HCT116 (cell line): ENCODE measurements around the gene ITK. TPM values are rescaled to one million over a fixed set of nuclear protein-coding genes. Genes with fewer than 3 reads are reported as not detected.

Experiments used
- ATAC-seq: fragments of 200-7000 bp; cut with Tn5 transposase; 2 replicates; pipeline ENCODE4 v1.9.1; 2020; ENCODE audit warnings: mild to moderate bottlenecking, moderate library complexity
- BruUV-seq: library from RNA; stranded (reverse); fragments of 400-500 nt; replicated peaks from 2 replicates; lab custom pipeline; 2021; lab: Mats Ljungman, UMichigan
- CTCF ChIA-PET: fragments of 300-600 bp; sonication (Branson Sonifier 250); formaldehyde crosslinking; loops from one replicate; lab custom pipeline; 2021; ENCODE audit warnings: antibody characterized with exemption; lab: Charles Lee
- POLR2A ChIA-PET: fragments of 300-600, 350-600 bp; sonication (Branson Sonifier 250); formaldehyde crosslinking; loops from one replicate; lab custom pipeline; 2021; ENCODE audit warnings: antibody characterized with exemption; lab: Charles Lee
- RAD21 ChIA-PET, 2 experiments: fragments of 300-600 bp; sonication (Branson Sonifier 250); formaldehyde crosslinking; loops; one replicate each; lab custom pipeline; 2023; ENCODE audit warnings: low total read pairs in 2 of 2; ENCODE audit not compliant: uncharacterized antibody in 2 of 2, unreplicated experiment in 2 of 2, low non-redundant PET in 1 of 2; lab: Charles Lee
- DNase-seq: peaks from one replicate; pipeline ENCODE4 v3.0.0-alpha.2; 2010; ENCODE audit warnings: low read depth, low spot score
- H2AFZ ChIP-seq: fragments of 200-600 bp; shearing (Covaris generic), sonication (generic); 2 replicates; pipeline ENCODE4 v1.6.1; 2017; ENCODE audit warnings: low read depth, mixed run types, mixed read lengths, antibody characterized with exemption, low read length; ENCODE audit not compliant: poor library complexity, severe bottlenecking
- H3K27ac ChIP-seq: 2 replicates; pipeline ENCODE4 v1.5.1; 2012; ENCODE audit warnings: low read depth, low read length
- H3K27me3 ChIP-seq: fragments of 200-600 bp; sonication (generic); 2 replicates; pipeline ENCODE4 v1.6.1; 2016; ENCODE audit warnings: mixed run types, low read length, mixed read lengths; ENCODE audit not compliant: insufficient read depth
- H3K36me3 ChIP-seq, 2 experiments: fragments of 200-500 bp in 1 of 2; fragments of 200-600 bp in 1 of 2; sonication (Bioruptor generic) in 1 of 2; sonication (generic) in 1 of 2; 2 replicates each; pipeline versions ENCODE4 v1.5.1 to v1.6.1; 2014 to 2016; ENCODE audit warnings: low read length in 2 of 2, inconsistent platforms in 1 of 2, mixed read lengths in 1 of 2, mixed run types in 1 of 2; ENCODE audit not compliant: insufficient read depth in 2 of 2, control insufficient read depth in 1 of 2
- H3K4me1 ChIP-seq, 2 experiments: fragments of 200-600 bp in 1 of 2; sonication (generic) in 1 of 2; 2 replicates each; pipeline versions ENCODE4 v1.5.1 to v1.6.1; 2012 to 2017; ENCODE audit warnings: low read length in 2 of 2, inconsistent platforms in 1 of 2, mild to moderate bottlenecking in 1 of 2, mixed read lengths in 1 of 2, mixed run types in 1 of 2, moderate library complexity in 1 of 2; ENCODE audit not compliant: insufficient read depth in 2 of 2, control insufficient read depth in 1 of 2
- H3K4me2 ChIP-seq: fragments of 200-600 bp; sonication (generic); 2 replicates; pipeline ENCODE4 v1.6.1; 2017; ENCODE audit warnings: mixed run types, low read length, mixed read lengths
- H3K4me3 ChIP-seq, 2 experiments: fragments of 200-600 bp in 1 of 2; sonication (generic) in 1 of 2; replicated peaks in 1 of 2; 2 replicates each; pipeline ENCODE4 v1.5.1; 2011 to 2016; ENCODE audit warnings: low read length in 2 of 2, control low read depth in 1 of 2, low read depth in 1 of 2, mild to moderate bottlenecking in 1 of 2, mixed read lengths in 1 of 2, mixed run types in 1 of 2
- H3K79me2 ChIP-seq: fragments of 200-600 bp; sonication (generic); 2 replicates; pipeline ENCODE4 v1.6.1; 2017; ENCODE audit warnings: mild to moderate bottlenecking, mixed run types, low read length, moderate library complexity, mixed read lengths; ENCODE audit not compliant: insufficient read depth
- H3K9ac ChIP-seq: fragments of 200-600 bp; sonication (generic); 2 replicates; pipeline ENCODE4 v1.6.1; 2016; ENCODE audit warnings: low read length, mixed read lengths
- H3K9me2 ChIP-seq: fragments of 200-600 bp; sonication (generic), shearing (Covaris generic); 2 replicates; pipeline ENCODE4 v1.6.1; 2017; ENCODE audit warnings: mixed run types, mild to moderate bottlenecking, moderate library complexity; ENCODE audit not compliant: insufficient read depth
- H3K9me3 ChIP-seq, 2 experiments: fragments of 200-500 bp in 1 of 2; fragments of 200-600 bp in 1 of 2; sonication (Bioruptor generic) in 1 of 2; sonication (generic) in 1 of 2; 2 replicates each; pipeline ENCODE4 v1.6.1; 2014 to 2017; ENCODE audit warnings: low read length in 2 of 2, mixed read lengths in 2 of 2, inconsistent platforms in 1 of 2, low read depth in 1 of 2, mild to moderate bottlenecking in 1 of 2, mixed run types in 1 of 2, moderate library complexity in 1 of 2; ENCODE audit not compliant: control insufficient read depth in 1 of 2, insufficient read depth in 1 of 2
- H4K20me1 ChIP-seq: fragments of 200-600 bp; sonication (generic), shearing (Covaris generic); 2 replicates; pipeline ENCODE4 v1.6.1; 2017; ENCODE audit warnings: mixed run types, mild to moderate bottlenecking, moderate library complexity; ENCODE audit not compliant: insufficient read depth
- ATF3 ChIP-seq: IDR thresholded peaks from 2 replicates; pipeline ENCODE4 v1.6.1; 2012
- CTCF ChIP-seq, 3 experiments: fragments of 200-600 bp in 1 of 3; sonication (generic) in 1 of 3; IDR thresholded peaks in 2 of 3; conservative IDR thresholded peaks in 1 of 3; 2 replicates each; pipeline ENCODE4 v1.5.1; 2012 to 2017; ENCODE audit warnings: low read depth in 2 of 3, low read length in 2 of 3, antibody characterized with exemption in 1 of 3, borderline replicate concordance in 1 of 3, control low read depth in 1 of 3, mild to moderate bottlenecking in 1 of 3, mixed read lengths in 1 of 3, mixed run types in 1 of 3, moderate library complexity in 1 of 3; ENCODE audit not compliant: insufficient read depth in 1 of 3
- EZH2 ChIP-seq: fragments of 200-600 bp; sonication (generic); IDR thresholded peaks from 2 replicates; pipeline ENCODE4 v1.6.1; 2017; ENCODE audit warnings: antibody characterized with exemption, mixed run types
- EZH2phosphoT487 ChIP-seq: fragments of 200-600 bp; IDR thresholded peaks from 2 replicates; pipeline ENCODE4 v1.6.1; 2018; ENCODE audit warnings: antibody characterized with exemption, borderline replicate concordance
- JUND ChIP-seq: IDR thresholded peaks from 2 replicates; pipeline ENCODE4 v1.6.1; 2012
- MAX ChIP-seq: IDR thresholded peaks from 2 replicates; pipeline ENCODE4 v1.6.1; 2012
- POLR2AphosphoS5 ChIP-seq: IDR thresholded peaks from 2 replicates; pipeline ENCODE4 v1.6.1; 2011; ENCODE audit warnings: mild to moderate bottlenecking, low read depth, low read length, moderate library complexity
- RAD21 ChIP-seq: IDR thresholded peaks from 2 replicates; pipeline ENCODE4 v1.6.1; 2012; ENCODE audit warnings: low read depth, mild to moderate bottlenecking
- SIN3A ChIP-seq: IDR thresholded peaks from 2 replicates; pipeline ENCODE4 v1.6.1; 2012; ENCODE audit warnings: low read depth
- TCF7L2 ChIP-seq: IDR thresholded peaks from 2 replicates; pipeline ENCODE4 v1.7.0; 2011; ENCODE audit warnings: borderline replicate concordance, inconsistent platforms; ENCODE audit not compliant: insufficient read depth, insufficient read length; ENCODE audit errors: extremely low read depth
- YY1 ChIP-seq: IDR thresholded peaks from 2 replicates; pipeline ENCODE4 v1.6.1; 2011; ENCODE audit warnings: low read length, low read depth, moderate library complexity, mild to moderate bottlenecking; ENCODE audit not compliant: insufficient replicate concordance; ENCODE audit errors: extremely low read depth
- ZNF274 ChIP-seq: fragments of 200-500 bp; sonication (Bioruptor generic); IDR thresholded peaks from 2 replicates; pipeline ENCODE4 v1.6.1; 2014; ENCODE audit warnings: mild to moderate bottlenecking, low read depth, low read length, inconsistent platforms
- intact Hi-C: fragments of 100-400 bp; cut with micrococcal nuclease; formaldehyde crosslinking; loops from 2 replicates; pipeline ENCODE4 v1.10.0; 2022
- total RNA-seq: library from RNA; stranded (reverse); gene quantifications from one replicate; pipeline ENCODE4 v1.2.1, GENCODE V29; 2021; ENCODE audit not compliant: unreplicated experiment

ITK gene
- total RNA-seq, 1 experiment from 2014 or later, result 0.37 TPM

- no peak overlapping the region for H3K27ac ChIP-seq
- H3K9me3 ChIP-seq, result no peaks in the 10 kb centered on the region
- H4K20me1 ChIP-seq, result no peaks in the 10 kb centered on the region
- ATAC-seq (no peak), DNase-seq (no peak)
- H3K4me1 ChIP-seq, result no peaks in the 10 kb centered on the region
- H3K27me3 ChIP-seq, result peaks cover 45% of the 10 kb centered on the region
- no peaks in the 10 kb centered on the region for H3K9me2 ChIP-seq
- ChIA-PET POLR2A (no interaction called here), RAD21 (no interaction called here), CTCF (no interaction called here)
- TF ChIP-seq YY1, result no peak
- no peak for TF ChIP-seq POLR2AphosphoS5
- no peak for TF ChIP-seq JUND
- no peak for TF ChIP-seq SIN3A
- TF ChIP-seq EZH2phosphoT487, result no peak
- no peak for TF ChIP-seq EZH2
- no peak for TF ChIP-seq MAX
- TF ChIP-seq TCF7L2, result no peak
- TF ChIP-seq ZNF274, result no peak
- TF ChIP-seq CTCF (IDR thresholded peaks at IDR 0.05 in 2 of 3, conservative IDR thresholded peaks at IDR 0.05 in 1 of 3; ENCODE audit: borderline replicate concordance in 1 of 3, insufficient read depth in 1 of 3, low read depth in 2 of 3, low read length in 2 of 3), result no peak
- no peak for TF ChIP-seq RAD21
- TF ChIP-seq ATF3, result no peak
- H3K36me3 ChIP-seq, result no peaks in the 10 kb centered on the region
- BruUV-seq, result no TSS peak
- H2AFZ ChIP-seq, result no peak overlapping the region
- no peak overlapping the region for H3K9ac ChIP-seq
- H3K79me2 ChIP-seq, result no peaks in the 10 kb centered on the region
- H3K4me3 ChIP-seq, result no peak overlapping the region
- intact Hi-C loops, result no loop called here
- H3K4me2 ChIP-seq, result no peak overlapping the region
These were observed 2.7 kb upstream of the ITK start for GRCh38 chr5:157177953-157178352.
